ENCODE measurements around the gene C15orf40.

The C15orf40 gene

DNA sequence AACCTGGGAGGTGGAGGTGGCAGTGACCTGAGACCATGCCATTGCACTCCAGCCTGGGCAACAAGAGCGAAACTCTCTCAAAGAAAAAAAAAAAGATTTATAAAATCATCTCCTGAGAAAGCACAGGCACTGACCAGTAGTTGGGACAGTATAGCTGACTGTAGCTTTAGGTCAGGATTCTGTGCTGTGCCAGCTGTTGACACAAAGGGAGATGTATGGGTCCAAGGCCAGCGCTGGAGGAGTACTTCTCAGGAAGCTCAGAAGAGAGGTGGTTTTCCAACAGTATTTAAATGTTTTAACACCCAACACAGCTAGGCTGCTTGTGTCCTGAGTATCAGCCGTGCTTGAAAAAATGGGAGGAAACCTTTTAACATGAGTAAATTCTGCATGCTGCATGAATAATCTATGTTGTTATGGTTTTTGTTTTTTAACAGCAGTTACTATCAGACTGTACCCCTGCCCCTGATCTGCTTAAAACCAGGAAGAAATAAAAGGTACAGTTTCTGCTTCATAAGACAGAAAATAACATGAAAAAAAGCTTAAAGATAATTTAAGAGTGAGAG, 18.9 kb downstream of the C15orf40 start:
- Histone ChIP-seq H3K9ac (ENCODE audit: low read length) (no peak overlapping the region), H3K4me3 (ENCODE audit: low read length) (no peak overlapping the region), H3K9me3 (ENCODE audit: control insufficient read depth, low read length) (no peaks in the 10 kb centered on the region), H3K36me3 (ENCODE audit: control insufficient read depth, insufficient read depth, low read length, severe bottlenecking) (peaks cover 19% of the 10 kb centered on the region), H3K4me1 (ENCODE audit: control insufficient read depth, insufficient read depth, low read length) (no peaks in the 10 kb centered on the region), H3K27me3 (replicated peaks; ENCODE audit: control insufficient read depth, insufficient read depth, low read length) (no peaks in the 10 kb centered on the region)
- no peak for DNase-seq (ENCODE audit: low read depth)

DNA sequence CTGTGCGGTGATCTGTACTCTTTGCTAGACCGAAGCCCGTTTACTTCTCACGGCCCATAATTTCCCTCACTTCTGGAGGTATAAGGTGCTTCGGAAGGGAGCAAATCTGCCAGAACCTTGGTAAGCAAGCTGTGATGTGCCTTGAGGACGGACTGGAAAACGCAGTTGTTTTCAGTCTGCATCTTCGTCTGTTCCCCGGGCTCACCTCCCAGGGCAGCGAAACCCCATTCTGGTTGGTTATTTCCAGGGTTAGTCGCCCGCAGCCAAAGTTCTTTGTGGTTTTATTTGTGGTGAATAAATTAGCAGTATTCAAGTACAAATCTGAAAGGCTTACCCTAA, 25.0 kb downstream of the C15orf40 start:
- peaks cover 11% of the 10 kb centered on the region for H3K4me1 ChIP-seq (ENCODE audit: control insufficient read depth, insufficient read depth, low read length)
- H3K36me3 ChIP-seq (ENCODE audit: control insufficient read depth, insufficient read depth, low read length, severe bottlenecking) = peaks cover 19% of the 10 kb centered on the region
- no peak for DNase-seq (ENCODE audit: low read depth)
- H3K27me3 ChIP-seq (replicated peaks; ENCODE audit: control insufficient read depth, insufficient read depth, low read length) = no peaks in the 10 kb centered on the region
- peak overlapping the region; percentile 100 for H3K4me3 ChIP-seq (ENCODE audit: low read length)
- H3K9me3 ChIP-seq (ENCODE audit: control insufficient read depth, low read length) = no peaks in the 10 kb centered on the region
- H3K9ac ChIP-seq (ENCODE audit: low read length) = peak overlapping the region; percentile 98

DNA sequence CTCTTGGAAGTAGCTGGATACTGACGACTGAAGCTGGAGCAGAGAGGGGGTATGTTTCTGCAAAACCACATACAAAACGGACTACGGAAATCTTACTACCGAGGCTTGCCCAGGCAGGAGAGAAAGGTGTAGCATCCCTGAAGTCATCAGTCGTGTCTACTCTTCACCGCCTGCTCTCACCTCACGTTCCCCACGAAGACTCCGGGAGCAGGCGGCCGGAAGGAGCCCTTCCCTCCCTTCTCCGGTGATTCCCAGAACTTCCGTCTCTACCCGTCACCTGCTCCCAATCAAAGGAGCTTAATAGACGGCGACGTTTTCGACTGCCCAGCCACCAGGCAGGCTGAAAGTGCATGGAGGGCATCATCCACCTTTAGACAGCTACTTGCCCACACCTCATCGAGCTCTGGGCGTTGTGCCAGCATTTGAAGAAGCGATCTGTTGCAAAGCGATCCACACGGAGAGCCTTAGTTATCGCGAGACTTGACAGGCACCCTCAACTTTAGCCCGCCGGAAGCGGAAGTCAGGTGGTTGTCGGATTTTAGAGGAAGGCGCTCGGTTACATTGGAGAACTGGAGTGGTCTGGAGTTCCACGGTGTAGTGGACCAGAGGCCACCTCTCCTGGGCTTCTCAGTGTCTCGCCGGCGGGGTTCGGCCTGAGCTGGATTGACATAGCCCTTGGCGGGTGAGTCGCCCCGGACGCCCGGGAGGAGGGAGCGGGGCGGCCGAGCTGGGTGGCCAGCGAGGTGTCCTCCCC, 25.6 kb downstream of the C15orf40 start, which contains the start of gene RAMAC:
Gene RAMAC (plus strand): TSS at position 523 of the 754 bp plus-strand sequence. CDS start 2,809 bp downstream, outside the sequence.
- H3K9me3 ChIP-seq (ENCODE audit: control insufficient read depth, low read length) = no peaks in the 10 kb centered on the region
- H3K36me3 ChIP-seq (ENCODE audit: control insufficient read depth, insufficient read depth, low read length, severe bottlenecking) = peaks cover 18% of the 10 kb centered on the region
- peaks cover 11% of the 10 kb centered on the region for H3K4me1 ChIP-seq (ENCODE audit: control insufficient read depth, insufficient read depth, low read length)
- DNase-seq (ENCODE audit: low read depth) = peak; percentile 99
- no peaks in the 10 kb centered on the region for H3K27me3 ChIP-seq (replicated peaks; ENCODE audit: control insufficient read depth, insufficient read depth, low read length)
- peak within 1 kb of the TSS; percentile 98 for H3K9ac ChIP-seq (ENCODE audit: low read length)
- peak within 1 kb of the TSS; percentile 100 for H3K4me3 ChIP-seq (ENCODE audit: low read length)

DNA sequence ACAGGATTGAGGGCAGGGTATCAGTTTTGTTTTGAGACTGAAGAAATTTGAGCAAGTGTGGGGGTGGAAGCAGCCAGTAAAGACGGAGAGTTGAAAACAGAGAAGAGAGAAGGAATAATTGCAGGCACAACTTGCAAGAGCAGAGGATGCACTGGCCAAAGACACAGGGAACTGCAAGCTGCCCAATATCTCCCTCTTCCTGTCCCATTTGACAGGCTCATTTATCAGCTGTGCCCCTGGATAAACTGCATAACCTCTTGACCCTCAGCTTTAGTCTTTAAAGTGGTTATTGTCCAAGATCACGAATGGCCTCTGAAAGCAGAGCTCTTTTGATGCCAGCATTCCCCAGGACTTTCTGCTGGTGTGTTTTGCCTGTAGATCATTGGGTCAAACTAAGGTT, 30.5 kb downstream of the C15orf40 start:
- no peak overlapping the region for H3K9ac ChIP-seq (ENCODE audit: low read length)
- H3K4me1 ChIP-seq (ENCODE audit: control insufficient read depth, insufficient read depth, low read length) = peaks cover 6% of the 10 kb centered on the region
- H3K36me3 ChIP-seq (ENCODE audit: control insufficient read depth, insufficient read depth, low read length, severe bottlenecking) = no peaks in the 10 kb centered on the region
- DNase-seq (ENCODE audit: low read depth) = no peak
- H3K4me3 ChIP-seq (ENCODE audit: low read length) = no peak overlapping the region
- H3K27me3 ChIP-seq (replicated peaks; ENCODE audit: control insufficient read depth, insufficient read depth, low read length) = no peaks in the 10 kb centered on the region
- no peaks in the 10 kb centered on the region for H3K9me3 ChIP-seq (ENCODE audit: control insufficient read depth, low read length)

- H3K4me1 ChIP-seq (ENCODE audit: control insufficient read depth, insufficient read depth, low read length) = no peaks in the 10 kb centered on the region
- no peaks in the 10 kb centered on the region for H3K36me3 ChIP-seq (ENCODE audit: control insufficient read depth, insufficient read depth, low read length, severe bottlenecking)
- no peak for DNase-seq (ENCODE audit: low read depth)
- H3K9me3 ChIP-seq (ENCODE audit: control insufficient read depth, low read length) = no peaks in the 10 kb centered on the region
- no peak overlapping the region for H3K4me3 ChIP-seq (ENCODE audit: low read length)
- no peak overlapping the region for H3K9ac ChIP-seq (ENCODE audit: low read length)
- H3K27me3 ChIP-seq (replicated peaks; ENCODE audit: control insufficient read depth, insufficient read depth, low read length) = no peaks in the 10 kb centered on the region
Measured at GRCh38 chr15:82979726-82980125, 31.7 kb downstream of the C15orf40 start.

DNA sequence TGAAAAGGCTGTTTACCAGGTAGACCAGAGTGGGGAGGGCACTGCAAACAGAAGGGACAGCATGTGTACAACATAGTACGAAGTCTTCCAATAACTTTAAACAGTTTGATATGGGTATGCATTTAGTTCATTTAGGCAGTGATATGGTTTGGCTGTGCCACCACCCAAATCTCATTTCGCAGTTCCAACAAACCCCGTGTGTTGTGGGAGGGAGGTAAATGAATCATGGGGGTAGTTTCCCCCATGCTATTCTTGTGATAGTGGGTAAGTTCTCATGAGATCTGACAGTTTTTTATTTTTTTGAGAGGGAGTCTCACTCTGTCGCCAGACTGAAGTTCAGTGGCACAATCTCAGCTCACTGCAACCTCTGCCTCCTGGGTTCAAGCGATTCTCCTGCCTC, 33.0 kb downstream of the C15orf40 start:
- Histone ChIP-seq H3K9ac (ENCODE audit: low read length) (no peak overlapping the region), H3K36me3 (ENCODE audit: control insufficient read depth, insufficient read depth, low read length, severe bottlenecking) (no peaks in the 10 kb centered on the region)

GRCh38 chr15:82977076-82977475, 34.4 kb downstream of the C15orf40 start:
- DNase-seq (ENCODE audit: low read depth) = no peak
- no peaks in the 10 kb centered on the region for H3K4me1 ChIP-seq (ENCODE audit: control insufficient read depth, insufficient read depth, low read length)
- no peak overlapping the region for H3K4me3 ChIP-seq (ENCODE audit: low read length)

More for the DNA sequence above, 33.0 kb downstream of the C15orf40 start:
- H3K4me3 ChIP-seq (ENCODE audit: low read length) = no peak overlapping the region
- no peaks in the 10 kb centered on the region for H3K9me3 ChIP-seq (ENCODE audit: control insufficient read depth, low read length)
- no peak for DNase-seq (ENCODE audit: low read depth)
- H3K4me1 ChIP-seq (ENCODE audit: control insufficient read depth, insufficient read depth, low read length) = no peaks in the 10 kb centered on the region
- no peaks in the 10 kb centered on the region for H3K27me3 ChIP-seq (replicated peaks; ENCODE audit: control insufficient read depth, insufficient read depth, low read length)

DNA sequence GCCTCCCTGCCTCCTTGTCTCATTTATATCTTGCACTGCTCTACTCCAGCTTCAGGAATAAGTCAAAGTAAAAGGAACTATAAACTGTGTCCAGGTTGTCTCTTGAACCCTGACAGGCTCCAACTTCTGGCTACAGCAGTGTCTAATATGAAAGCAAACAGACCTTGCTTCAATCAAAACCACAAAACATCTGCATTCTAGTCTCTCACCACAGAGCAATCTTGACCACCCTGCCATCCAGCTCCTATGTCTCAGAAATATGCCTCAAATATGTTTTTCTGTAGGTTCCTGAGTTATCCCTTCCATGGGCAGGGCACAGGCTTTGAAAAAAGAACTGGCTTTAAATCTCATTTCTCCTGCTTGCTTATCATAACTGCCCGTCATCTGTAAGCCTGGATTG, 38.4 kb downstream of the C15orf40 start:
- Histone ChIP-seq H3K36me3 (ENCODE audit: control insufficient read depth, insufficient read depth, low read length, severe bottlenecking) (no peaks in the 10 kb centered on the region), H3K4me1 (ENCODE audit: control insufficient read depth, insufficient read depth, low read length) (no peaks in the 10 kb centered on the region)
- DNase-seq (ENCODE audit: low read depth) = no peak

More at GRCh38 chr15:82977076-82977475, 34.4 kb downstream of the C15orf40 start:
- Histone ChIP-seq H3K27me3 (replicated peaks; ENCODE audit: control insufficient read depth, insufficient read depth, low read length) (no peaks in the 10 kb centered on the region), H3K9ac (ENCODE audit: low read length) (no peak overlapping the region), H3K36me3 (ENCODE audit: control insufficient read depth, insufficient read depth, low read length, severe bottlenecking) (no peaks in the 10 kb centered on the region), H3K9me3 (ENCODE audit: control insufficient read depth, low read length) (no peaks in the 10 kb centered on the region)

GRCh38 chr15:82971218-82971984, 40.0 kb downstream of the C15orf40 start:
- H3K36me3 ChIP-seq (ENCODE audit: control insufficient read depth, insufficient read depth, low read length, severe bottlenecking) = no peaks in the 10 kb centered on the region
- no peaks in the 10 kb centered on the region for H3K27me3 ChIP-seq (replicated peaks; ENCODE audit: control insufficient read depth, insufficient read depth, low read length)
- no peak overlapping the region for H3K4me3 ChIP-seq (ENCODE audit: low read length)
- no peak for DNase-seq (ENCODE audit: low read depth)
- no peaks in the 10 kb centered on the region for H3K9me3 ChIP-seq (ENCODE audit: control insufficient read depth, low read length)
- H3K4me1 ChIP-seq (ENCODE audit: control insufficient read depth, insufficient read depth, low read length) = no peaks in the 10 kb centered on the region
- H3K9ac ChIP-seq (ENCODE audit: low read length) = no peak overlapping the region

More for the DNA sequence above, 38.4 kb downstream of the C15orf40 start:
- no peak overlapping the region for H3K4me3 ChIP-seq (ENCODE audit: low read length)
- no peaks in the 10 kb centered on the region for H3K9me3 ChIP-seq (ENCODE audit: control insufficient read depth, low read length)
- H3K9ac ChIP-seq (ENCODE audit: low read length) = no peak overlapping the region
- H3K27me3 ChIP-seq (replicated peaks; ENCODE audit: control insufficient read depth, insufficient read depth, low read length) = no peaks in the 10 kb centered on the region

DNA sequence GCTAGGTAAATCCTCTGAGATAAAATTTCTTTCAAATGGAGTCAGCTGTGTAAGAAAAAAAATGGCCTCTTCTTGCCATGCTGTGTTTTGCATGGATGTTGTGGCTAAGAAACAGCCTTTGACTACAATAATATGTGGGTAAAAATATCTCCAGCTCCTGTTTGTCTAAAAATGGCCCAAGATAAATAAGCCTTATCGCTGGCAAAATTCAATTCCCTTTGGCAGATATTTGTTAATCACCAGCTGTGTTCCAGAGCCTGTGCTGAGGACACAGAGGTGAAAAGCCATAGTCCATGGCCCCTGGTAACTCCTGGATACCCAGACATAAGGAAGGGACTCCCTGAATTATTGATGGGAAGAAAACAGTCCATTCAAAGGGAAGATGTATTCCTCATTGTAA, 40.7 kb downstream of the C15orf40 start:
- Histone ChIP-seq H3K4me3 (ENCODE audit: low read length) (no peak overlapping the region), H3K36me3 (ENCODE audit: control insufficient read depth, insufficient read depth, low read length, severe bottlenecking) (no peaks in the 10 kb centered on the region), H3K9ac (ENCODE audit: low read length) (no peak overlapping the region), H3K27me3 (replicated peaks; ENCODE audit: control insufficient read depth, insufficient read depth, low read length) (no peaks in the 10 kb centered on the region), H3K9me3 (ENCODE audit: control insufficient read depth, low read length) (no peaks in the 10 kb centered on the region), H3K4me1 (ENCODE audit: control insufficient read depth, insufficient read depth, low read length) (no peaks in the 10 kb centered on the region)
- DNase-seq (ENCODE audit: low read depth) = no peak

- DNase-seq (ENCODE audit: low read depth) = no peak
- Histone ChIP-seq H3K4me1 (ENCODE audit: control insufficient read depth, insufficient read depth, low read length) (no peaks in the 10 kb centered on the region), H3K9me3 (ENCODE audit: control insufficient read depth, low read length) (no peaks in the 10 kb centered on the region), H3K36me3 (ENCODE audit: control insufficient read depth, insufficient read depth, low read length, severe bottlenecking) (no peaks in the 10 kb centered on the region), H3K9ac (ENCODE audit: low read length) (no peak overlapping the region), H3K4me3 (ENCODE audit: low read length) (no peak overlapping the region), H3K27me3 (replicated peaks; ENCODE audit: control insufficient read depth, insufficient read depth, low read length) (no peaks in the 10 kb centered on the region)
Measured at GRCh38 chr15:82970078-82970686, 41.3 kb downstream of the C15orf40 start.
